HG02938 (cell line): Measurements from ENCODE around the gene SGO2.
"Not testable (repeated sequence)": the region's sequence is repeated elsewhere in the genome, so short reads cannot be mapped to it uniquely, and the experiment has no call there.

ENCODE experiments used
- ATAC-seq: cut with Tn5 transposase; IDR thresholded peaks from one replicate; pipeline ENCODE4 v1.9.1; 2021; ENCODE audit warnings: mild to moderate bottlenecking, moderate library complexity; ENCODE audit not compliant: unreplicated experiment

Gene SGO2

GRCh38 chr2:200617156-200618053 lies 91.4 kb downstream of the SGO2 start:
- ATAC-seq: no peak

GRCh38 chr2:200618054-200618419 lies 92.0 kb downstream of the SGO2 start:
- ATAC-seq: no peak

GRCh38 chr2:200618590-200619021 lies 92.6 kb downstream of the SGO2 start:
- ATAC-seq: no peak

- ATAC-seq: no peak
Measured at GRCh38 chr2:200619279-200619678, 93.3 kb downstream of the SGO2 start.

GRCh38 chr2:200620606-200621390 lies 94.8 kb downstream of the SGO2 start:
- ATAC-seq: no peak

GRCh38 chr2:200622106-200622505 lies 96.1 kb downstream of the SGO2 start:
- no peak for ATAC-seq

- no peak for ATAC-seq
Measured at GRCh38 chr2:200624026-200624425, 98.0 kb downstream of the SGO2 start.

- ATAC-seq: no peak
Measured at GRCh38 chr2:200624658-200625057, 98.7 kb downstream of the SGO2 start.

GRCh38 chr2:200625282-200625681 lies 99.3 kb downstream of the SGO2 start:
- ATAC-seq: no peak

GRCh38 chr2:200625958-200626363 lies 100.0 kb downstream of the SGO2 start:
- ATAC-seq: no peak

- ATAC-seq: no peak
Measured at GRCh38 chr2:200627110-200627770, 101.2 kb downstream of the SGO2 start.

- not testable (repeated sequence) for ATAC-seq
Measured at GRCh38 chr2:200628461-200628860, 102.5 kb downstream of the SGO2 start.

- ATAC-seq: no peak
Measured at GRCh38 chr2:200631287-200631686, 105.3 kb downstream of the SGO2 start.
